SK-N-SH (cell line): Measurements from ENCODE around the gene ATF3.

Experiments used
- CTCF ChIP-seq: fragments of 200-600 bp; sonication (generic); IDR thresholded peaks from 2 replicates; pipeline ENCODE4 v1.6.1; 2017; ENCODE audit warnings: antibody characterized with exemption, mild to moderate bottlenecking, moderate library complexity
- EP300 ChIP-seq, 2 experiments: IDR thresholded peaks; 2 replicates each; pipeline versions ENCODE4 v1.4.0 to v1.6.1; 2012; ENCODE audit warnings: borderline replicate concordance in 1 of 2, low read depth in 1 of 2, low read length in 1 of 2
- EZH2phosphoT487 ChIP-seq: fragments of 200-600 bp; sonication (generic); IDR thresholded peaks from 2 replicates; pipeline ENCODE4 v1.6.1; 2017; ENCODE audit warnings: low read depth, mixed run types, mild to moderate bottlenecking, antibody characterized with exemption, moderate library complexity, borderline replicate concordance
- FOXM1 ChIP-seq: IDR thresholded peaks from 2 replicates; pipeline ENCODE4 v1.4.0; 2012; ENCODE audit warnings: low read depth, mild to moderate bottlenecking
- GABPA ChIP-seq: IDR thresholded peaks from 2 replicates; pipeline ENCODE4 v1.4.0; 2012; ENCODE audit warnings: low read depth, mild to moderate bottlenecking
- IRF3 ChIP-seq: fragments of 150-350 bp; IDR thresholded peaks from 2 replicates; pipeline ENCODE4 v1.6.1; 2016; ENCODE audit warnings: mild to moderate bottlenecking, low read depth, low read length
- MXI1 ChIP-seq: IDR thresholded peaks from 2 replicates; pipeline ENCODE4 v1.6.1; 2012; ENCODE audit warnings: mild to moderate bottlenecking, low read depth, low read length, improper control_type of control experiment
- PBX3 ChIP-seq: IDR thresholded peaks from 2 replicates; pipeline ENCODE4; 2012
- POLR2AphosphoS5 ChIP-seq: IDR thresholded peaks from 2 replicates; pipeline ENCODE4 v1.6.1; 2012; ENCODE audit warnings: low read depth, low read length
- RAD21 ChIP-seq: IDR thresholded peaks from 2 replicates; pipeline ENCODE4 v1.6.1; 2012; ENCODE audit warnings: mild to moderate bottlenecking, low read length
- RCOR1 ChIP-seq: fragments of 150-350 bp; IDR thresholded peaks from 2 replicates; pipeline ENCODE4 v1.6.1; 2017; ENCODE audit warnings: antibody characterized with exemption, low read length
- REST ChIP-seq: IDR thresholded peaks from 2 replicates; pipeline ENCODE4 v1.6.1; 2012; ENCODE audit warnings: mild to moderate bottlenecking, low read depth, low read length, moderate library complexity
- RXRA ChIP-seq: IDR thresholded peaks from 2 replicates; pipeline ENCODE4 v1.4.0; 2012; ENCODE audit warnings: low read depth, mild to moderate bottlenecking, borderline replicate concordance
- TAF1 ChIP-seq: IDR thresholded peaks from 2 replicates; pipeline ENCODE4 v1.6.1; 2012; ENCODE audit warnings: low read depth, mild to moderate bottlenecking, low read length, moderate library complexity, borderline replicate concordance

GRCh38 chr1:212560933-212561460, 47.6 kb upstream of the ATF3 start:
- no peak for TF ChIP-seq RCOR1
- no peak for TF ChIP-seq CTCF
- TF ChIP-seq POLR2AphosphoS5: no peak
- TF ChIP-seq RAD21: no peak
- no peak for TF ChIP-seq EP300 (IDR thresholded peaks at IDR 0.05; ENCODE audit: borderline replicate concordance in 1 of 2, low read depth in 1 of 2, low read length in 1 of 2)
- no peak for TF ChIP-seq FOXM1
- TF ChIP-seq PBX3: no peak
- TF ChIP-seq TAF1: no peak
- no peak for TF ChIP-seq REST
- no peak for TF ChIP-seq MXI1
- no peak for TF ChIP-seq RXRA
- no peak for TF ChIP-seq IRF3
- TF ChIP-seq EZH2phosphoT487: no peak
- TF ChIP-seq GABPA: no peak
